ENCODE measurements around the gene ABCA7.

The ABCA7 gene

DNA sequence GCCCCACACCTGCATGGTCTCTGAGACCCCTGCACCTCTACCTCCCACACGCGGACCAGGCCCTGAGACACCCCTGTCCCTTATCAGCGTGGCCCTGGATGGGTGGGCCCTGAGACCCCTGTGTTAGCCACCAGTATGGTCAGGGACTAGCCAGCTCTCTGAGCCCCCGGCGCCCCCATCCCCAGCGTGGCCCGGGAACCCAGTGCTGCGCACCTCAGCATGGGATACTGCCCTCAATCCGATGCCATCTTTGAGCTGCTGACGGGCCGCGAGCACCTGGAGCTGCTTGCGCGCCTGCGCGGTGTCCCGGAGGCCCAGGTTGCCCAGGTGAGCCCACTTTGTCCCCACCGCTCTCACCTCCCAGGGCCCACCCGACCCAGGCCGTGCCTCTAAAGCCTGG is 22.1 kb downstream of the ABCA7 start:
- no peak for DNase-seq

- DNase-seq, result no peak
Observed at GRCh38 chr19:1062387-1063029, 22.6 kb downstream of the ABCA7 start.

DNA sequence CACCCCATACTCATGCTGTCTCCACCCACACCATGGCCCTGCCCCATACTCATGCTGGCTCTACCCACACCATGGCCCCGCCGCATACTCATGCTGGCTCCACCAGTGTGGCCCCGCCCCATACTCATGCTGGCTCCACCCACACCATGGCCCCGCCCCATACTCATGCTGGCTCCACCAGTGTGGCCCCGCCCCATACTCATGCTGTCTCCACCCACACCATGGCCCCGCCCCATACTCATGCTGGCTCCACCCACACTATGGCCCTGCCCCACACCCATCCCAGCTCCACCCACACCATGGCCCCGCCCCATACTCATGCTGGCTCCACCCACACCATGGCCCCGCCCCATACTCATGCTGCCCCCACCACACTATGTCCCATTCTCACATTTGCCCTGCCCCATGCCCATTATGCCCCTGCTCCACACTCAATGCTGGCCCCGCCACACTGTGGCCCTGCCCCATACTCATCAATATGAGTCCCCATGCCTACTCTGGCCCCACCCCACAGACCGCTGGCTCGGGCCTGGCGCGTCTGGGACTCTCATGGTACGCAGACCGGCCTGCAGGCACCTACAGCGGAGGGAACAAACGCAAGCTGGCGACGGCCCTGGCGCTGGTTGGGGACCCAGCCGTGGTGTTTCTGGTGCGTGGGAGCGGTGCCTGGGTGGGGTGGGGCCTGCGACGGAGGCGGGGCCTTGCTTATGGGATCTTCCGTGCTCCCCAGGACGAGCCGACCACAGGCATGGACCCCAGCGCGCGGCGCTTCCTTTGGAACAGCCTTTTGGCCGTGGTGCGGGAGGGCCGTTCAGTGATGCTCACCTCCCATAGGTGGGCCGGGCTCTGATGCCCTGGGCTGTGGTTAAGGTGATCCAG is 23.4 kb downstream of the ABCA7 start:
- DNase-seq, result peak; percentile 41 to 73 (median 62)

DNA sequence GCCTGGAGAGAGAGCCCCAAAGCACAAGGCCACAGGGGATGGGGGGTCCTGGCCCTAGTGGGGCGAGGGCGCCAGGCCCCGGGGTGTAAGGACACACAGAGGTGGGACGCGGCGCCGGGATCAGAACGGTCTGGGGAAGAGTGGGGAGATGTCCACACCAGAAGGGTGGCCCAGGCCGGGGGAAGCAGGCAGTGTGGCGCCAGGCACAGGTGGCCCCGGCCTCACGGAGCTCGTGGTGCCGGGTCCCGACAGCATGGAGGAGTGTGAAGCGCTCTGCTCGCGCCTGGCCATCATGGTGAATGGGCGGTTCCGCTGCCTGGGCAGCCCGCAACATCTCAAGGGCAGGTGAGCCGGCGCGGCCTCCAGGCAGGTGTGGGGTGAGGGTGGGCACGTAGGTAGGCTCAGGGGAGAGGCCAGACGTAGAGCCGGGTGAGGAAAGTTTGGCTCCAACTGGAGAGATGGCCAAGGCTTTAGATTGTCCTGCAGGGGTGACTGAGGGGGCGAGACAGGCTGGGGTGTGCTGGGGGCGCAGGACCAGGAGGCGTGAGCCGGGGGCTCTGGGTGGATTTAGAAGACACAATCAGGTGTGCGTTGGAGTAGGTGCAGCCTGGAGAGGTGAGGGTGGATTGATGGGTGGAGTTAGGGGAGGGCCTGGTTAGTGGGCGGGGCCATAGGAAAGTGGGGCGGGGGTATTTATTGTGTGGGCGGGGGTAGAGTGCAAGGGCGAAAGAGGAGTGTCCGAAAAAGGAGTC is 24.2 kb downstream of the ABCA7 start:
- DNase-seq, result no peak

GRCh38 chr19:1064661-1065605 is 25.0 kb downstream of the ABCA7 start:
- peak; percentile 83 to 92 (median 88) for DNase-seq

DNA sequence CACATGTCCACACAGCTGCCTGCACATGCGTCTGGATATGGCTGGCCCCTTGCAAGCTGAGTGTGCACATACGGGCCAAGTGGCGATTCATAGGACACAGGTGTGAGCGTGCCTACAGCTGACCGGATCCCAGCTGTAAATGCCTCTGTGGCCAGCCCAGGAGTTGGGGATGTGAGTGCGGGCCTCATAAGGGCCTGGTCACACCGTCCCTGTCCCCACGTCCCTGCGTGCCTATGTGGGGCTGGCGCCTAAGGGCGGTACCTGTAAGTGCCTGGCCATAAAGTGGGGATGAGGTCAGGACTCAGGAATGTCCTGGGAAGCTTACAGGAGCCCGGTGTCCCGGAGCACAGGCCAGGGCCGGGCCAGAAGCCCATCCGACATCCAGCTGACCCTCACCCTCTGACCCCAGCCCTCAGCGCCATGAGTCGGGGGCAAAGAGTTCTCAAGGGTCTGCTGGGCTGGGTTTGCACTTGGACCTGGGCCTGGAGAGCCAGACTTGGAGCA is 25.8 kb downstream of the ABCA7 start:
- DNase-seq, result no peak

DNA sequence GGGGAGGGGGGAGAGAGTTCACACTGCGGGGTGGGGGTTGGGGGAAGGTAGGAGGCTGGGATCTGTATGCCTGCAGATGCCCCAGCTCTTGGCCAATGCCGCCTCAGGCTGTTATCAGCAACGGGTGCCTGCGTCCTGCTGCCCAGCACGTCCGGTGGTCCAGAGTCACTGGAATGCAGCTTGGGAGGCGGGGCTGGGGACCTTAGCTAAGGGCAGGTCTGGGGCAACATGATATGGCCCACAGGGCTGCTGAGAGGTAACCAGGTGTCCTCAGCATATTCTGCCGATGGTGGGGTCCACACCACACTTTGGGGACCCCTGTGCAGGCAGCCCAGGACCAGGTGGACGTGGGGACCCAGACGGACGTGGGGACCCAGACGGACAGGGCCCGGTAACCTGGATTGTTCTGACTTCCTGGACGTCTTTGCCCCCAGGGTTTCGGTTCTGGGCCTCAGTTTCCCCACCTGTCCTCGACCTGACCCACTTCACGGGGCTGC is 26.4 kb downstream of the ABCA7 start:
- DNase-seq, result no peak

GRCh38 chr19:1066748-1067340 is 26.9 kb downstream of the ABCA7 start, which contains the start of gene ARHGAP45:
TSS of gene ARHGAP45 (plus strand) at chr19:1067167. CDS start at chr19:1067406, 239 bp downstream.
- peak; percentile 89 to 93 (median 93) for DNase-seq

- peak in 1 of 4 experiments; percentile 21 for DNase-seq
Observed at GRCh38 chr19:1067341-1067957, 27.5 kb downstream of the ABCA7 start.

GRCh38 chr19:1068009-1069001 is 28.4 kb downstream of the ABCA7 start:
- peak; percentile 62 to 86 (median 80) for DNase-seq

GRCh38 chr19:1069009-1069779 is 29.3 kb downstream of the ABCA7 start:
- peak; percentile 96 to 98 (median 97) for DNase-seq

DNA sequence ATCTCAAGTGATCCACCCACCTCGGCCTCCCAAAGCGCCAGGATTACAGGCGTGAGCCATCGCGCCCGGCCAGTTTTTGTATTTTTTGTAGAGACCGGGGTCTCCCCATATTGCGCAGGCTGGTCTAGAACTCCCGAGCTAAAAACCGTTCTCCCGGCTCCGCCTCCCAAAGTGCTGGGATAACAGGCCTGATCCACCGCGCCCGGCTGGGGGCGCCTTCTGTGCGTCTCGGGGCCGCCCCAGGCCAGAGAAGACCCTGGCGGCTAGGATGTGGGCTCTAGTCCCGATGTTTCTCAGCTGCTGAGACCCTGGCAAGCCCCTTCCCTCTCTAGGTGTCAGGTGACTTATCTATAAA is 30.6 kb downstream of the ABCA7 start:
- no peak for DNase-seq

- DNase-seq, result no peak
Observed at GRCh38 chr19:1070931-1071791, 31.3 kb downstream of the ABCA7 start.

DNA sequence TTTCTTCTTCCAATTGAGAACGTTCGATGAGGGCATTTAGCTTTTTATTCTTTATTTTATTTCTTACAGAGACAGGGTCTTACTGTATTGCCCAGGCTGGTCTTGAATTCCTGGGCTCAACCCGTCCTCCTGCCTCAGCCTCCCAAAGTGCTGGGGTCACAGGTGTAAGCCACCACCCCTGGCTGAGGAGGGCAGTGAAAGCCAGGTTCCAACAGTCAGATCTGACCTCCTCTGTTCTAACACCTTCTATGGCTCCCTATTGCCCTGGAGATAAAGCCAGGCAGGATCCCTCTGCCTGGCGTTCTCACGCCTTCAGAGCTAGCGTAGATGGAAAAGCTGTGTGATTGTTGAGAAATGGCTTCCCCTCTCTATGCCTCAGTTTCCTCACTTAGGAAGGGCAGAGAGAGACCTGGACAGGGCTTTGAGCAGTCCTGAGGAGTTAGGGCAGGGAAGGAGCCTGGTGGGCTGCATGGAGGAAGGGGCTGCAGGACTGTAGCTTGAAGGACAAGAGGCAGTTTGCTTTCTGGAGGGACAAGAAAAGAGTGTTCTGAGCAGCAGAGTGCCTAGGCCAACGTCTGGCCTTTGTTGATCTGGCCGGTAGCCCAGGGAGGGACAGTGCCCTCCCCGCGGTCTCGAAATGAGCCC is 32.6 kb downstream of the ABCA7 start:
- no peak for DNase-seq

DNA sequence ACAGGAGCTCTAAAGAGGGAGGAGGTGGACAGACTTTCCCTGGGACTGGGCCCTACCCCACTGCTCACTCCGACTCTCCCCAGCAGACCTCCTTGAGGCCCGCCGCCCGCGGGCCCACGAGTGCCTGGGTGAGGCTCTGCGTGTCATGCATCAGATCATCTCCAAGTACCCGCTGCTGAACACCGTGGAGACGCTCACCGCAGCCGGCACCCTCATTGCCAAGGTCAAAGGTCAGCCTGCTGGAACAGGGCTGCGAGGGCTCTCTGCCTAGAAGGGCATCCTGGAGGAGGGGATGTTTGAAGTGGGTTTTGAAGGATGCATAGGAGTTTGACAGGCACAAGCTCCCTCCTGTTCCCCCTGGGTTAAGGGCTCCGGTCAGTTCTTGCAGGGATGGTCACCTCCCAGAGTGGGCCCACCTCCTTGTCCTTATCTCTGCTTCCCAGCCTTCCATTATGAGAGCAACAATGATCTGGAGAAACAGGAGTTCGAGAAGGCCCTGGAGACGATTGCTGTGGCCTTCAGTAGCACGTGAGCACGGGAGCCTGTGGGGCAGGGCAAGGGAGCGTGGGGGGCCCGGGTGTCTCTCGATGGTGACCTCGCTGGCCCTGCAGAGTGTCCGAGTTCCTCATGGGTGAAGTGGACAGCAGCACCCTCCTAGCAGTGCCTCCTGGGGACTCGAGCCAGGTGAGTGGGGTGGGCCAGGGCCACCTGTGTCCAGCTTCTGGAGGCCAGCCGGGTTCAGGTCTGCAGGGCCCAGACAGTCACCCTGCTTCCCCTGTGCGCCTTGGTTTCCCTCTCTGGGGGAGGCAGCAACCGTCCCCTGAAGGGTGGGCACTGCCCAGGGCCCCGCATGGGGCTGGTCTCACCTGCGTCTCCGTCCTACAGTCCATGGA is 33.4 kb downstream of the ABCA7 start:
- peak in 1 of 4 experiments; percentile 4 for DNase-seq

DNA sequence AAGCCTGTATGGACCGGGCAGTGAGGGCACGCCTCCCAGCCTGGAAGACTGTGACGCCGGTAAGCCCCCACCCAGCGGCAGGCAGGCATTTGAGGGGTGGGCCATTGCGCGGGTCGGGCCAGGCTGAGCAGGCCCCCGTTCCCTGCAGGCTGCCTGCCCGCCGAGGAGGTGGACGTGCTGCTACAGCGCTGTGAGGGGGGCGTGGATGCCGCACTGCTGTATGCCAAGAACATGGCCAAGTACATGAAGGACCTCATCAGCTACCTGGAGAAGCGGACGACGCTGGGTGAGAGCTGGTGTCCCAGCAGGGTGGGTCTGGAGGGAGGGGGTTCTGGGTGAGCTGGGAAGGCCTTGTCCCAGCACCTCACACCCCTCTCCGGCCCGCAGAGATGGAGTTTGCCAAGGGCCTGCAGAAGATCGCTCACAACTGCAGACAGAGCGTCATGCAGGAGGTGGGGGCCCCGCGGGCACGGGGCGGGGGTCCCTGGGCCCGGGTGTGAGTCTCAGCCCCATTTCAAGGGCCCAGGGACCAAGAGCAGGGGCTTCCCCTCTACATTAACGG is 34.1 kb downstream of the ABCA7 start:
- DNase-seq, result peak in 1 of 4 experiments; percentile 9

All from suppressor macrophage (primary cell).